Pons (tissue), 1 donor: Measurements from ENCODE around the gene REG4.

Experiments used
- DNase-seq: peaks from one replicate; pipeline ENCODE4 v3.0.0-alpha.2; 2016; ENCODE audit warnings: low spot score

Gene REG4

GRCh38 chr1:119779869-119780356 lies 31.3 kb downstream of the REG4 start:
- no peak for DNase-seq

GRCh38 chr1:119778886-119779560 lies 32.2 kb downstream of the REG4 start:
- DNase-seq, result no peak

- DNase-seq, result no peak
These were observed 32.9 kb downstream of the REG4 start for GRCh38 chr1:119778359-119778758.

GRCh38 chr1:119774746-119775490 lies 36.3 kb downstream of the REG4 start:
- no peak for DNase-seq

GRCh38 chr1:119773711-119774241 lies 37.5 kb downstream of the REG4 start:
- no peak for DNase-seq

- DNase-seq, result no peak
These were observed 39.0 kb downstream of the REG4 start for GRCh38 chr1:119772298-119772697.

- no peak for DNase-seq
These were observed 39.5 kb downstream of the REG4 start for GRCh38 chr1:119771770-119772169.

- peak; percentile 16 for DNase-seq
These were observed 40.2 kb downstream of the REG4 start for GRCh38 chr1:119771016-119771415.

- no peak for DNase-seq
These were observed 42.5 kb downstream of the REG4 start, which contains the start of gene HMGCS2 for GRCh38 chr1:119768778-119769177. Gene HMGCS2 (minus strand): TSS chr1:119768905. CDS start chr1:119768844, 61 bp downstream.

GRCh38 chr1:119767486-119767885 lies 43.8 kb downstream of the REG4 start:
- no peak for DNase-seq

- DNase-seq, result peak; percentile 68
These were observed 44.9 kb downstream of the REG4 start for GRCh38 chr1:119766374-119766794.

- DNase-seq, result no peak
These were observed 47.0 kb downstream of the REG4 start for GRCh38 chr1:119764220-119764619.

GRCh38 chr1:119762953-119763352 lies 48.3 kb downstream of the REG4 start:
- DNase-seq, result no peak

- DNase-seq, result no peak
These were observed 48.9 kb downstream of the REG4 start for GRCh38 chr1:119762409-119762808.

GRCh38 chr1:119758584-119758983 lies 52.7 kb downstream of the REG4 start:
- DNase-seq, result no peak

GRCh38 chr1:119752592-119752991 lies 58.7 kb downstream of the REG4 start:
- no peak for DNase-seq

- no peak for DNase-seq
These were observed 63.2 kb downstream of the REG4 start for GRCh38 chr1:119748040-119748439.

GRCh38 chr1:119747451-119747850 lies 63.8 kb downstream of the REG4 start:
- DNase-seq, result no peak

GRCh38 chr1:119745034-119745433 lies 66.2 kb downstream of the REG4 start:
- DNase-seq, result no peak

GRCh38 chr1:119744598-119744942 lies 66.7 kb downstream of the REG4 start:
- DNase-seq, result no peak
